GM23338 (cell line): ENCODE data around the gene NPY2R. TPM values are rescaled to one million over a fixed set of nuclear protein-coding genes. Genes with fewer than 3 reads are reported as not detected.

Experiments used
- ATAC-seq: fragments of 200-7000 bp; cut with Tn5 transposase; 3 replicates; pipeline ENCODE4 v1.9.1; 2020
- DNase-seq: peaks from one replicate; pipeline ENCODE4 v3.0.0-alpha.2; 2015; ENCODE audit warnings: low spot score
- H2AFZ ChIP-seq: fragments of 200-600 bp; sonication (generic); 2 replicates; pipeline ENCODE4 v1.8.0; 2016; ENCODE audit warnings: antibody characterized with exemption, mild to moderate bottlenecking, moderate library complexity
- H3F3A ChIP-seq: fragments of 200-600 bp; sonication (generic); replicated peaks from 2 replicates; pipeline ENCODE4 v1.8.0; 2017; ENCODE audit warnings: antibody characterized with exemption, mixed run types, low read depth
- H3K27ac ChIP-seq: fragments of 200-600 bp; sonication (generic); 2 replicates; pipeline ENCODE4 v1.6.1; 2016; ENCODE audit warnings: low read depth
- H3K27me3 ChIP-seq: fragments of 200-600 bp; sonication (generic); 2 replicates; pipeline ENCODE4 v1.8.0; 2016; ENCODE audit warnings: mild to moderate bottlenecking, mixed run types, moderate library complexity; ENCODE audit not compliant: insufficient read depth
- H3K36me3 ChIP-seq: fragments of 200-600 bp; sonication (generic); 2 replicates; pipeline ENCODE4 v1.8.0; 2016; ENCODE audit warnings: mild to moderate bottlenecking; ENCODE audit not compliant: insufficient read depth
- H3K4me1 ChIP-seq: fragments of 200-600 bp; sonication (generic); 2 replicates; pipeline ENCODE4 v1.8.0; 2016; ENCODE audit warnings: mild to moderate bottlenecking, moderate library complexity; ENCODE audit not compliant: insufficient read depth
- H3K4me2 ChIP-seq: fragments of 200-600 bp; sonication (generic); 2 replicates; pipeline ENCODE4 v1.7.1; 2017; ENCODE audit warnings: mixed run types
- H3K4me3 ChIP-seq: fragments of 200-600 bp; sonication (generic); 2 replicates; pipeline ENCODE4 v1.6.1; 2016; ENCODE audit warnings: mixed run types
- H3K79me2 ChIP-seq: fragments of 200-600 bp; sonication (generic); replicated peaks from 2 replicates; pipeline ENCODE4 v1.8.0; 2017; ENCODE audit warnings: mild to moderate bottlenecking; ENCODE audit not compliant: insufficient read depth
- H3K9me2 ChIP-seq: fragments of 200-600 bp; sonication (generic); 2 replicates; pipeline ENCODE4 v1.8.0; 2017; ENCODE audit not compliant: insufficient read depth
- H4K20me1 ChIP-seq: fragments of 200-600 bp; sonication (generic); replicated peaks from 2 replicates; pipeline ENCODE4 v1.8.0; 2017; ENCODE audit warnings: mild to moderate bottlenecking; ENCODE audit not compliant: insufficient read depth
- H3K27ac Mint-ChIP-seq: 2 replicates; pipeline ENCODE4 v1.8.0; 2020; ENCODE audit warnings: inconsistent platforms, mild to moderate bottlenecking, moderate library complexity, mixed read lengths
- H3K27me3 Mint-ChIP-seq: 3 replicates; pipeline ENCODE4 v1.8.0; 2022; ENCODE audit warnings: low read depth, mild to moderate bottlenecking, moderate library complexity, mixed read lengths, inconsistent platforms; ENCODE audit not compliant: insufficient read depth, poor library complexity
- H3K36me3 Mint-ChIP-seq: 3 replicates; pipeline ENCODE4 v1.8.0; 2021; ENCODE audit warnings: low read depth, mild to moderate bottlenecking, inconsistent platforms, moderate library complexity, mixed read lengths
- H3K4me1 Mint-ChIP-seq: 3 replicates; pipeline ENCODE4 v1.8.0; 2020; ENCODE audit warnings: mild to moderate bottlenecking, inconsistent platforms, mixed read lengths
- H3K4me3 Mint-ChIP-seq: 3 replicates; pipeline ENCODE4 v1.8.0; 2021; ENCODE audit warnings: moderate library complexity, mild to moderate bottlenecking, inconsistent platforms, mixed read lengths
- H3K9me3 Mint-ChIP-seq: 3 replicates; pipeline ENCODE4 v1.8.0; 2020; ENCODE audit warnings: moderate library complexity, mild to moderate bottlenecking, inconsistent platforms, mixed read lengths
- CREB1 ChIP-seq: fragments of 250-450 bp; sonication (Bioruptor Pico); IDR thresholded peaks from 2 replicates; pipeline ENCODE4 v1.5.0; 2020; ENCODE audit warnings: low read depth, mild to moderate bottlenecking, moderate library complexity
- CTCF ChIP-seq, 2 experiments: fragments of 200-600 bp in 1 of 2; sonication (generic) in 1 of 2; conservative IDR thresholded peaks; 2 replicates each; pipeline versions ENCODE4 v1.5.1 to v1.6.1; 2016 to 2017; ENCODE audit warnings: antibody characterized with exemption in 2 of 2, low read depth in 2 of 2, mild to moderate bottlenecking in 2 of 2, moderate library complexity in 1 of 2
- ETS1 ChIP-seq: IDR thresholded peaks from 2 replicates; pipeline ENCODE4 v1.6.1; 2016; ENCODE audit warnings: antibody characterized with exemption
- EZH2 ChIP-seq: fragments of 200-600 bp; sonication (generic); IDR thresholded peaks from one replicate; pipeline ENCODE4 v1.8.0; 2017; ENCODE audit warnings: antibody characterized with exemption, mild to moderate bottlenecking, low read depth; ENCODE audit not compliant: unreplicated experiment
- EZH2phosphoT487 ChIP-seq: fragments of 200-600 bp; sonication (generic); IDR thresholded peaks from one replicate; pipeline ENCODE4 v1.8.1; 2018; ENCODE audit warnings: antibody characterized with exemption; ENCODE audit not compliant: unreplicated experiment
- JUNB ChIP-seq: IDR thresholded peaks from one replicate; pipeline ENCODE4 v1.6.1; 2016; ENCODE audit warnings: antibody characterized with exemption; ENCODE audit not compliant: unreplicated experiment
- NANOG ChIP-seq: IDR thresholded peaks from 2 replicates; pipeline ENCODE4 v1.6.1; 2016; ENCODE audit warnings: antibody characterized with exemption, borderline replicate concordance
- POLR2AphosphoS5 ChIP-seq: IDR thresholded peaks from 2 replicates; pipeline ENCODE4 v1.6.1; 2016; ENCODE audit warnings: antibody characterized with exemption, low read depth
- REST ChIP-seq: IDR thresholded peaks from one replicate; pipeline ENCODE4 v1.6.1; 2018; ENCODE audit warnings: antibody characterized with exemption; ENCODE audit not compliant: unreplicated experiment
- STAT1 ChIP-seq: IDR thresholded peaks from one replicate; pipeline ENCODE4 v1.6.1; 2016; ENCODE audit warnings: antibody characterized with exemption; ENCODE audit not compliant: unreplicated experiment
- ZNF114 ChIP-seq: fragments of 250-450 bp; sonication (Bioruptor Pico); IDR thresholded peaks from 2 replicates; pipeline ENCODE4 v1.5.0; 2020; ENCODE audit warnings: mild to moderate bottlenecking, moderate library complexity
- ZNF331 ChIP-seq: fragments of 250-450 bp; sonication (Bioruptor Pico); IDR thresholded peaks from 2 replicates; pipeline ENCODE4 v1.5.0; 2020; ENCODE audit warnings: low read depth, mild to moderate bottlenecking, moderate library complexity
- ZNF462 ChIP-seq: fragments of 250-450 bp; sonication (Bioruptor Pico); IDR thresholded peaks from 2 replicates; pipeline ENCODE4 v1.5.0; 2020; ENCODE audit warnings: mild to moderate bottlenecking, moderate library complexity
- polyA plus RNA-seq: library from polyadenylated mRNA; unstranded; fragments of >200 nt; fragmentation: Nextera tagmentation; extraction: Ambion mirVana; gene quantifications from 2 replicates; pipeline ENCODE4 v1.2.1, GENCODE V29; 2016
- total RNA-seq: library from RNA; depleted of rRNA; stranded (reverse); fragments of >200 nt; shearing (Covaris generic); gene quantifications from 2 replicates; pipeline ENCODE4 v1.2.3, GENCODE V29; 2014

Gene NPY2R
- total and polyA plus RNA-seq, 2 experiments from 2014 or later: 0.26 to 0.59 TPM

GRCh38 chr4:155232432-155232831 lies 24.0 kb downstream of the NPY2R start:
- no peak overlapping the region for H2AFZ ChIP-seq
- Mint-ChIP-seq H3K27me3 (no peaks in the 10 kb centered on the region), H3K9me3 (no peaks in the 10 kb centered on the region; the same call in 2 of the 3 replicates), H3K4me1 (no peaks in the 10 kb centered on the region), H3K4me3 (no peak overlapping the region), H3K36me3 (no peaks in the 10 kb centered on the region), H3K27ac (no peak overlapping the region)
- no peak overlapping the region for H3K27ac ChIP-seq
- DNase-seq: no peak
- no peak overlapping the region for H3K4me2 ChIP-seq
- H3K27me3 ChIP-seq: no peaks in the 10 kb centered on the region
- TF ChIP-seq NANOG (no peak), ZNF331 (CRISPR knock-in tag) (no peak), CREB1 (CRISPR knock-in tag) (no peak), JUNB (no peak), REST (no peak), ZNF114 (no peak), EZH2 (no peak), EZH2phosphoT487 (no peak), ETS1 (no peak), POLR2AphosphoS5 (no peak), STAT1 (no peak), CTCF (conservative IDR thresholded peaks at IDR 0.05; ENCODE audit: low read depth in 2 of 2) (no peak), ZNF462 (no peak)
- H3K4me3 ChIP-seq: no peak overlapping the region
- no peaks in the 10 kb centered on the region for H3K79me2 ChIP-seq
- H3K4me1 ChIP-seq: no peaks in the 10 kb centered on the region
- no peak for ATAC-seq
- H3K9me2 ChIP-seq: no peaks in the 10 kb centered on the region
- no peaks in the 10 kb centered on the region for H3K36me3 ChIP-seq
- no peaks in the 10 kb centered on the region for H3F3A ChIP-seq
- no peaks in the 10 kb centered on the region for H4K20me1 ChIP-seq
